ENCODE results near the gene NDRG4. TPM values are rescaled to one million over a fixed set of nuclear protein-coding genes. Genes with fewer than 3 reads are reported as not detected.

The NDRG4 gene
- total and polyA plus RNA-seq, 2 experiments from 2014 or later = 48.0 to 62.3 TPM

GRCh38 chr16:58518083-58518979 is 18.4 kb downstream of the NDRG4 start:
- Histone ChIP-seq H3K4me1 (ENCODE audit: low read depth) (no peaks in the 10 kb centered on the region), H3K27ac (peak overlapping the region; percentile 35), H3K27me3 (no peaks in the 10 kb centered on the region), H3K9me3 (ENCODE audit: low read depth) (no peaks in the 10 kb centered on the region), H3K4me3 (no peak overlapping the region), H3K36me3 (peaks cover 64% of the 10 kb centered on the region)
- DNase-seq (ENCODE audit: low read depth in 1 of 2, low spot score in 1 of 2) = no peak
- no peak for TF ChIP-seq CTCF (IDR thresholded peaks at IDR 0.05; ENCODE audit: low read depth, low read length)

DNA sequence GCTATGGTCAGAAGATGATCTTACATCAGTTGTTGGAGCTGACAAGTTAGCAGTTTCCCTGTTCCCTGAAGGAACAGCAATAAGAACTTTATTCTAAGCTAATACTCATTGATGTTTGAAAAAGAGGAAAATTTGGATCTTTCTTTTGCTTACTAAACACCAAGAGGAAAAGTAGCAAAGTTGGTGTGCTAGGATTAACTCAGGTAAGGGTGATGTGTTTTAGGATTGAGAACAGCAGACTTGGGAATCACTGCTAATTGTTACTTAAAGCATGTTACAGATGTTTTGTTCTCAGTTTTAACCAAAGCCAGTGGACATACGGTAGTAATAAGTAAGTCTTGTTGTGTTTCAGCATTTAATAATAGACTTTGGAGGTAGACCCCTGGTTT is 19.0 kb downstream of the NDRG4 start:
- Histone ChIP-seq H3K4me1 (ENCODE audit: low read depth) (no peaks in the 10 kb centered on the region), H3K36me3 (peaks cover 70% of the 10 kb centered on the region), H3K27me3 (no peaks in the 10 kb centered on the region), H3K9me3 (ENCODE audit: low read depth) (no peaks in the 10 kb centered on the region), H3K27ac (peak overlapping the region; percentile 10), H3K4me3 (no peak overlapping the region)
- DNase-seq (ENCODE audit: low read depth in 1 of 2, low spot score in 1 of 2) = no peak
- no peak for TF ChIP-seq CTCF (IDR thresholded peaks at IDR 0.05; ENCODE audit: low read depth, low read length)

DNA sequence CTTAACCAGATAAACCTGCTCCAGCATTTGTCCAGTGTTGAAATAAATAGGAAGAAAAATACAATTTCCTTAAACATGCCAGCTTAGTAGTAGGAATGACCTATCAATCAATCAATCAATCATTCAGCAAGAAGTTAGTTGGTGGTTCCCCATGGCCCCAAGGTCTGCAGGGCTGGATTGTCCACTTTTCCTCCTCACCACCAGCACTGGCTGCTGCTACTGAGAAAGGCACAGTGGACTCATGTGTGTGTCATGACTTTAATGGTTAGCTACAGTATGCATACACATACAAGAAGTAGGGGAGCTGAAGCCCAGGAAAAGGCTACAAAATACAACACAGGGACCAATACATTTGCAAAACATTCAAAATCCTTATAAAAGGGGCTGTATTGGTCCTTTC is 19.8 kb downstream of the NDRG4 start:
- DNase-seq (ENCODE audit: low read depth in 1 of 2, low spot score in 1 of 2) = no peak
- H3K27ac ChIP-seq = no peak overlapping the region
- H3K27me3 ChIP-seq = no peaks in the 10 kb centered on the region
- no peaks in the 10 kb centered on the region for H3K9me3 ChIP-seq (ENCODE audit: low read depth)
- H3K4me3 ChIP-seq = no peak overlapping the region
- no peak for TF ChIP-seq CTCF (IDR thresholded peaks at IDR 0.05; ENCODE audit: low read depth, low read length)
- H3K4me1 ChIP-seq (ENCODE audit: low read depth) = no peaks in the 10 kb centered on the region
- peaks cover 75% of the 10 kb centered on the region for H3K36me3 ChIP-seq

- Histone ChIP-seq H3K27me3 (no peaks in the 10 kb centered on the region), H3K4me3 (no peak overlapping the region), H3K9me3 (ENCODE audit: low read depth) (no peaks in the 10 kb centered on the region), H3K4me1 (ENCODE audit: low read depth) (no peaks in the 10 kb centered on the region), H3K27ac (no peak overlapping the region), H3K36me3 (peaks cover 76% of the 10 kb centered on the region)
- TF ChIP-seq CTCF (IDR thresholded peaks at IDR 0.05; ENCODE audit: low read depth, low read length) = no peak
- no peak for DNase-seq (ENCODE audit: low read depth in 1 of 2, low spot score in 1 of 2)
Measured at GRCh38 chr16:58530179-58530578, 30.2 kb downstream of the NDRG4 start.

GRCh38 chr16:58532414-58532813 is 32.5 kb downstream of the NDRG4 start:
- peaks cover 80% of the 10 kb centered on the region for H3K36me3 ChIP-seq
- H3K4me3 ChIP-seq = no peak overlapping the region
- no peaks in the 10 kb centered on the region for H3K4me1 ChIP-seq (ENCODE audit: low read depth)
- no peak for DNase-seq (ENCODE audit: low read depth in 1 of 2, low spot score in 1 of 2)
- TF ChIP-seq CTCF (IDR thresholded peaks at IDR 0.05; ENCODE audit: low read depth, low read length) = no peak
- peak overlapping the region; percentile 28 for H3K27ac ChIP-seq
- no peaks in the 10 kb centered on the region for H3K9me3 ChIP-seq (ENCODE audit: low read depth)
- no peaks in the 10 kb centered on the region for H3K27me3 ChIP-seq
